Mesendoderm (in vitro differentiated cells): ENCODE measurements around the gene GPR35.

Experiments used
- DNase-seq: peaks from one replicate; pipeline ENCODE4 v3.0.0; 2013
- H2AK5ac ChIP-seq: 2 replicates; pipeline ENCODE4 v1.6.1; 2013; ENCODE audit warnings: low read length, inconsistent platforms
- H2BK120ac ChIP-seq: 2 replicates; pipeline ENCODE4 v1.6.1; 2013; ENCODE audit warnings: low read depth, mild to moderate bottlenecking, low read length, moderate library complexity, mixed read lengths
- H2BK15ac ChIP-seq: replicated peaks from 2 replicates; pipeline ENCODE4 v1.6.1; 2013; ENCODE audit warnings: low read depth, mild to moderate bottlenecking, moderate library complexity
- H2BK5ac ChIP-seq: 2 replicates; pipeline ENCODE4 v1.6.1; 2013; ENCODE audit warnings: low read length, inconsistent platforms
- H3K18ac ChIP-seq: 2 replicates; pipeline ENCODE4 v1.6.1; 2013; ENCODE audit warnings: mild to moderate bottlenecking, low read length, mixed read lengths
- H3K23ac ChIP-seq: one replicate; pipeline ENCODE4 v1.6.1; 2013; ENCODE audit warnings: low read length
- H3K27ac ChIP-seq: 2 replicates; pipeline ENCODE4 v1.5.1; 2013; ENCODE audit warnings: low read depth, mild to moderate bottlenecking, inconsistent platforms, low read length, moderate library complexity
- H3K27me3 ChIP-seq: 2 replicates; pipeline ENCODE4 v1.6.1; 2013; ENCODE audit warnings: low read length, control low read depth, mild to moderate bottlenecking, inconsistent platforms; ENCODE audit not compliant: insufficient read depth, poor library complexity
- H3K36me3 ChIP-seq: 2 replicates; pipeline ENCODE4 v1.6.1; 2013; ENCODE audit warnings: low read length, inconsistent platforms; ENCODE audit not compliant: control insufficient read depth, insufficient read depth
- H3K4ac ChIP-seq: one replicate; pipeline ENCODE4 v1.6.1; 2013; ENCODE audit warnings: low read depth, mild to moderate bottlenecking, low read length, moderate library complexity
- H3K4me1 ChIP-seq: 2 replicates; pipeline ENCODE4 v1.6.1; 2013; ENCODE audit warnings: low read depth, low read length, inconsistent platforms; ENCODE audit not compliant: control insufficient read depth
- H3K4me2 ChIP-seq: 2 replicates; pipeline ENCODE4 v1.6.1; 2013; ENCODE audit warnings: low read length
- H3K4me3 ChIP-seq: 2 replicates; pipeline ENCODE4 v1.5.1; 2013; ENCODE audit warnings: mild to moderate bottlenecking, low read length
- H3K56ac ChIP-seq: one replicate; pipeline ENCODE4 v1.6.1; 2013; ENCODE audit warnings: low read length
- H3K79me1 ChIP-seq: 2 replicates; pipeline ENCODE4 v1.6.1; 2013; ENCODE audit warnings: low read length, inconsistent platforms
- H3K79me2 ChIP-seq: 2 replicates; pipeline ENCODE4 v1.6.1; 2013; ENCODE audit warnings: mild to moderate bottlenecking, low read length; ENCODE audit not compliant: control insufficient read depth, insufficient read depth
- H3K9ac ChIP-seq: 2 replicates; pipeline ENCODE4 v1.6.1; 2013; ENCODE audit warnings: low read length, inconsistent platforms
- H4K5ac ChIP-seq: one replicate; pipeline ENCODE4 v1.6.1; 2013; ENCODE audit warnings: low read length
- H4K8ac ChIP-seq: one replicate; pipeline ENCODE4 v1.6.1; 2013; ENCODE audit warnings: low read depth, mild to moderate bottlenecking, control low read depth, low read length, moderate library complexity
- WGBS: extraction: QIAGEN DNeasy Blood & Tissue Kit; methylation state at CpG from one replicate; pipeline ENCODE4 v1.1.7; 2013; ENCODE audit warnings: low lambda C conversion rate, missing lambda C conversion rate; ENCODE audit not compliant: insufficient coverage; ENCODE audit errors: extremely low coverage; 5-methylcytosine and 5-hydroxymethylcytosine counted together

GPR35 gene

DNA sequence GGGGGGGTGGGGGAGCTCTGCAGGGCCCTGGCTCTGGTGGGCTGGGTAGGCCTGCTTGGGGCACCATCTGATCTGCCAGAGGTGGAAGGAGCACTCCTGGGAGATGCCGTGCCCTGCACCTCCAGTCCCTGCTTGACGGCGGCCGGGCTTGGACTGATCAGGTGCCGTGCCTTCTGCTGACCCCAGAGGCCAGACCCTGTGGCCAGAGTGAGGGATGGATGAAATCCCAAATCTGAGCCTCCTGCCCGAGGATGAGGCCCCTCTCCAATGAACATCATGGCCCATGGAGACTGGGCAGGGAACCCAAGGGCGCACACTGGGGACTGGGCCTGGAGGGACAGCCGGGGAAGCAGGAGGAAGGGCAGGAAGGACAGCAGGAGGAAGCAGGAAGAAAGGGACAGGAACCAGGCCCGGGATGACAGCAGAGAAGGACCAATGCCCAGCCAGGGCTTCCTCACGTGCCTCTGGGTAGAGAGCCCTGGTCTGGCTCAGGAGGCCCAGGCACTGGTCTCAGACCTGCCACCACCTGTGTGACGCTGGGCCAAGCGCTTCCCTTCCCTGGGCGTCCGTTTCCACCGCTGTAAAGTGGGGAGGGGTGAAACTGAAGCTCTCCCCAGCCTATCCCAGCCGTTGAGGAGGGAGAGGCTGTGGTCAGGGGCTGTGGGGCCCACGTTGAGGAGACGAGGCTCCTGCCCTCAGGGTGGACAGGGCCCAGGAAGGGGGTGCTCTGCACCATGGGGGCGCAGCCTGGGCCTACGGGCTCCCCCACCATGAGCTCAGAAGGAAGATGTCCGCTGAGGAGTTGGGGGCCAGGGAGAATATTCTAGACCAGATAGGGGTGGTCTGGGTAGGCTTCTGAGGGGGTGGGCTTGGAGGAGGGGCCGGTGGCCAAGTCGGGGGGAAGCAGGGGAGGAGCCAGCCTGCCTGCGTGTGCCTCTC, 1.0 kb upstream of the GPR35 start:
- no peak overlapping the region for H3K4ac ChIP-seq
- no peaks in the 10 kb centered on the region for H3K27me3 ChIP-seq
- no peak for DNase-seq
- no peak overlapping the region for H2BK15ac ChIP-seq
- H3K4me1 ChIP-seq: no peaks in the 10 kb centered on the region
- H3K27ac ChIP-seq: no peak overlapping the region
- no peak overlapping the region for H3K4me3 ChIP-seq
- no peak overlapping the region for H2AK5ac ChIP-seq
- H3K4me2 ChIP-seq: no peak overlapping the region
- no peak overlapping the region for H2BK5ac ChIP-seq
- no peak overlapping the region for H3K9ac ChIP-seq
- no peak overlapping the region for H4K8ac ChIP-seq
- H3K56ac ChIP-seq: no peak overlapping the region
- H3K36me3 ChIP-seq: no peaks in the 10 kb centered on the region
- no peaks in the 10 kb centered on the region for H3K79me1 ChIP-seq
- no CpG with 5 or more reads among the region's 24 CpGs for WGBS
- H2BK120ac ChIP-seq: no peak overlapping the region
- no peak overlapping the region for H4K5ac ChIP-seq
- no peak overlapping the region for H3K23ac ChIP-seq
- H3K18ac ChIP-seq: no peak overlapping the region
- H3K79me2 ChIP-seq: no peaks in the 10 kb centered on the region

DNA sequence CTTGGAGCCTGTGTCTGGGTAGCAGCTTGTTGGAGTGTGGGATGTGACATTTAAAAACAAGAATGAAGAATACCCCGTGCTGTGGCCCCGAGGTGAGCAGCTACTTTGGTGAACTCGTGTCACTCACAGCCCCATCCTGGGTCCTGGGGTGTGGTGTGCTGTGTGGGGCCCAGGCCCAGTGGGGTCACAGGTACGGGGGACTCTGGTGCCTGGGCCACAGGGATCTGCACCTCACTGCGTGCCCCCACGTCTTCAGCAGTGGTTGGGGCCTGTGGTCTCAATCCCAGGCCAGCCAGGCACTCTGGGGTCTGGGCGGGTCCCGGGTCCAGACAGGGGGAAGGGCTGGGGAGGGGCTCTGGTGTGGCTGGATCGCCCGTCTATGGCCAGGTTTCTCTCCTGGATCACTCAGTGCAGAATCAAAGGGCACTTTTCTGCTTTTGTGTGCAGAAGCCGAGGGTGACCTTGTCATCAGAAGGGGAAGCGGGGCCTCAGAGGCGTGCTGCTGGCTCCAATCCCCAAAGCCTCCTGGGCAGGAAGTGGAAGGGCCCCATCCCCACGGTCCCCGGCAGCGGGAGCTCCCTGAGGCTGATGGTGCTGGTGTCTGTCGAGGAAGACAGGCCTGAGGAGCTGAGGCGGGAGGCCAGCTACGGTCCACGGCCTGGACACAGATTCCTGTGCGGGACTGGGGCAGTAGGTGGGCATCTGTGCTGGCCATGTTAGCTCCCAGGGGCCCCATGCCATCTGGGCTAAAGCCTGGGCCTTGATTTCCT, 1.4 kb downstream of the GPR35 start:
- Histone ChIP-seq H3K27ac (no peak overlapping the region), H3K79me2 (no peaks in the 10 kb centered on the region), H3K27me3 (no peaks in the 10 kb centered on the region), H3K56ac (no peak overlapping the region), H2AK5ac (no peak overlapping the region), H3K23ac (no peak overlapping the region), H3K4me2 (no peak overlapping the region), H4K5ac (no peak overlapping the region), H3K4ac (no peak overlapping the region), H2BK120ac (no peak overlapping the region), H3K18ac (no peak overlapping the region), H4K8ac (no peak overlapping the region), H3K4me3 (no peak overlapping the region), H2BK15ac (no peak overlapping the region), H3K79me1 (no peaks in the 10 kb centered on the region), H3K4me1 (no peaks in the 10 kb centered on the region), H3K9ac (no peak overlapping the region), H3K36me3 (no peaks in the 10 kb centered on the region), H2BK5ac (no peak overlapping the region)
- no CpG with 5 or more reads among the region's 21 CpGs for WGBS
- no peak for DNase-seq

DNA sequence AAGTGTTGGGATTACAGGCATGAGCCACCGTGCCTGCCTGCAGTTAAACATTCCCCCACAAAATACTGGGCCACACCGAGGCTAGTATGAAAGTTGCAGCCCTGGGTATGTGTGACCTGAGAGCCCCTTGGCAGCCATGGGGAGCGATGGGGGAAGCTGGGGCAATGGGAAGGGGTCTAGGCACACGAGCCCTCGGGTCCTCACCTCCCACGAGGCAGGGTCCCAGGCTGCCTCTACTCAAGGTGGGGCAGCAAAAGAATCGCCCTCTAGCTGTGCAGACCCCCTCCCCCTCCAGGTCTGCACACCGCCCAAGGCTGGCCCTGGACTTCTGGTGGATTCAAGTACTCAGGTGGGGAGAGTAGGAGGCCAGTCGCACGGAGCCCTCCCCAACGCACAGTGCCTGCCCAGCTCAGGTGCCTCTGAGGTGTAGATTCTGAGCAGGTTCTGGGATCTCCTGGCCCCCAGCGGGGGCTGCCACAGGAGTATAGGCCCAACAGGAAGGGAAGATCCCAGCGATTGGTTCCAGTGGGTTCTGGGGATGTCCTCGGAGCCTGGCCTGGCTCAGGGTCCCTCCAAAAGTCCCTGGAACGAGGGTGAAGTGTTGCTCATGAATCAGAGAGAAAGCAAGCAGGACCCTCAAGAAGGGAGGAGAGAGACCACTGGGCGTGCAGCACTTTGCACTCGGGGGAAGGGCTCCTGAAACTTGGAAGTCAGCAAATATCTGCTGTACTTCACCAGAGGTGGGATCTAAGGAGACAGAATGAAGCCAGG, 2.6 kb downstream of the GPR35 start:
- H3K79me1 ChIP-seq: no peaks in the 10 kb centered on the region
- H3K4me2 ChIP-seq: no peak overlapping the region
- DNase-seq: no peak
- no peaks in the 10 kb centered on the region for H3K27me3 ChIP-seq
- H2BK15ac ChIP-seq: no peak overlapping the region
- no peak overlapping the region for H2AK5ac ChIP-seq
- H3K18ac ChIP-seq: no peak overlapping the region
- H4K8ac ChIP-seq: no peak overlapping the region
- no CpG with 5 or more reads among the region's 17 CpGs for WGBS
- H3K79me2 ChIP-seq: no peaks in the 10 kb centered on the region
- no peak overlapping the region for H3K27ac ChIP-seq
- no peak overlapping the region for H2BK5ac ChIP-seq
- no peak overlapping the region for H2BK120ac ChIP-seq
- H4K5ac ChIP-seq: no peak overlapping the region
- H3K36me3 ChIP-seq: no peaks in the 10 kb centered on the region
- no peak overlapping the region for H3K4ac ChIP-seq
- no peak overlapping the region for H3K4me3 ChIP-seq
- H3K56ac ChIP-seq: no peak overlapping the region
- H3K23ac ChIP-seq: no peak overlapping the region
- H3K4me1 ChIP-seq: no peaks in the 10 kb centered on the region
- H3K9ac ChIP-seq: no peak overlapping the region

DNA sequence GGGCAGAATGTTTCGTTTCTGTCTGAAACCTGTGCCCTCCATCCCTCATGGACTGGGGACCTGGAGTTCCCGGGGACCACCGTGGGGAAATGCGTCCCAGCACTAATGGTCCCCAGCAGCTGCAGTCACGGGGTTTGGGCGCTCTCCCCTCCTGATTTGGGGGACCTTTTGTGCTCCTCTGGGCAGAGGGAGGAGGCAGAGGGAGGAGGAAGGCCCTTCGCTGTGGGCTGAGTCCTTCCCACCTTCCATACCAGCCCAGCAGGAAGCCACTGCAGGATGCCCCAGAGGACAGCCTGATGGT, 3.2 kb downstream of the GPR35 start:
- no peak overlapping the region for H4K5ac ChIP-seq
- no peak overlapping the region for H3K18ac ChIP-seq
- H3K36me3 ChIP-seq: no peaks in the 10 kb centered on the region
- no peak overlapping the region for H3K56ac ChIP-seq
- no CpG with 5 or more reads among the region's 7 CpGs for WGBS
- H4K8ac ChIP-seq: no peak overlapping the region
- H3K27me3 ChIP-seq: no peaks in the 10 kb centered on the region
- no peak overlapping the region for H3K4me3 ChIP-seq
- no peaks in the 10 kb centered on the region for H3K4me1 ChIP-seq
- H2BK120ac ChIP-seq: no peak overlapping the region
- H2AK5ac ChIP-seq: no peak overlapping the region
- no peak overlapping the region for H3K4ac ChIP-seq
- H3K23ac ChIP-seq: no peak overlapping the region
- no peak overlapping the region for H3K9ac ChIP-seq
- DNase-seq: no peak
- no peak overlapping the region for H2BK5ac ChIP-seq
- no peaks in the 10 kb centered on the region for H3K79me2 ChIP-seq
- H3K79me1 ChIP-seq: no peaks in the 10 kb centered on the region
- no peak overlapping the region for H3K4me2 ChIP-seq
- H2BK15ac ChIP-seq: no peak overlapping the region
- no peak overlapping the region for H3K27ac ChIP-seq

DNA sequence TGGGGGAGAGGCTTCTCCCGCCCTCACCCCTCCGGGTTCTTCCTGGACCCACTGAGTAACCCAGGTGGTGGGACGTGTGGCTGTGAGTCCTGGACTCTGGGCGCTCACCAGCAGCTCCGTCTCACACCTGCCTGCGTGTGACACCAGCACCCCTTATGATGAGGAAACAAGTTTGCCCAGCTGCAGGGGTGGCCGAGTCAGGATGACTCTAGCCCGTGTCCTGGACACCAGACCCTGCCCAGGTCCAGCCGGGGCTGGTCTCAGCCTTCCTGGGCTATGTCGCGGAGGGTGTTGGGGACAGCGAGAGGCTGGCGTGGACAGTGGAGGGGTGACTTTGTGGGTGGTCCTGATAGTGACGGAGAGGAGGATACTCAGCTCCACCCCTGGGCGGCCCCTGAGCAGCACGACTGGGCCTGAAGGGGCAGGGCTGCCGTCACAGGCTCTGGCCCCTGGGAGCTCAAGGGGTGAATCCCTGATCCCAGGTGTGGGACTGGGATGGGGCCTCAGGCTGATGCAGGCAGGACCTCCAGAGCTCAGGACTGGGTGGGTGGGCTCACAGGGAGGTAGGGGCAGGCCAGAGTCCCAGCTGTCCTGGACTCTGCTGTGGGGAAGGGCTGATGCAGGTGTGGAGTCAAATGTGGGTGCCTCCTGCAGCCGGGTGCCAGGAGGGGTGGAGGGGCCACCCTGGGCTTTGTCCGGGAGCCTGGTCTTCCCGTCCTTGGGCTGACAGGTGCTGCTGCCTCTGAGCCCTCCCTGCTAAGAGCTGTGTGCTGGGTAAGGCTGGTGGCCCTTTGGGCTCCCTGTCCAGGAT, 3.7 kb downstream of the GPR35 start:
- Histone ChIP-seq H2AK5ac (no peak overlapping the region), H3K56ac (no peak overlapping the region), H3K27ac (no peak overlapping the region), H3K27me3 (no peaks in the 10 kb centered on the region), H2BK120ac (no peak overlapping the region), H3K36me3 (no peaks in the 10 kb centered on the region), H3K4me2 (no peak overlapping the region), H3K4me3 (no peak overlapping the region), H4K8ac (no peak overlapping the region), H2BK15ac (no peak overlapping the region), H3K23ac (no peak overlapping the region), H3K18ac (no peak overlapping the region), H4K5ac (no peak overlapping the region), H2BK5ac (no peak overlapping the region), H3K4ac (no peak overlapping the region), H3K79me2 (no peaks in the 10 kb centered on the region), H3K4me1 (no peaks in the 10 kb centered on the region), H3K79me1 (no peaks in the 10 kb centered on the region), H3K9ac (no peak overlapping the region)
- WGBS: no CpG with 5 or more reads among the region's 20 CpGs
- no peak for DNase-seq
